ENCODE data around the gene FLOT1. TPM values are rescaled to one million over a fixed set of nuclear protein-coding genes. Genes with fewer than 3 reads are reported as not detected.

Gene FLOT1
- polyA plus RNA-seq, 1 donor = 94.5 TPM

Other genes with a start within 250 kb of the FLOT1 start
- gene GNL1, start 186.2 kb downstream of the FLOT1 start, polyA plus RNA-seq = 54.9 TPM
- gene PRR3, start 185.4 kb downstream of the FLOT1 start, polyA plus RNA-seq = 18.5 TPM
- 80.3 TPM for gene ABCF1, start 171.2 kb downstream of the FLOT1 start, polyA plus RNA-seq
- 43.6 TPM for gene PPP1R10, start 125.4 kb downstream of the FLOT1 start, polyA plus RNA-seq
- gene MRPS18B, start 124.8 kb downstream of the FLOT1 start, polyA plus RNA-seq = 46.8 TPM
- 36.6 TPM for gene ATAT1, start 115.8 kb downstream of the FLOT1 start, polyA plus RNA-seq
- gene C6orf136, start 95.6 kb downstream of the FLOT1 start, polyA plus RNA-seq = 34.7 TPM
- 48.5 TPM for gene DHX16, start 69.7 kb downstream of the FLOT1 start, polyA plus RNA-seq
- gene PPP1R18, start 56.0 kb downstream of the FLOT1 start, polyA plus RNA-seq = 23.0 TPM
- gene NRM, start 51.7 kb downstream of the FLOT1 start, polyA plus RNA-seq = 16.5 TPM
- 22.5 TPM for gene MDC1, start 25.4 kb downstream of the FLOT1 start, polyA plus RNA-seq
- 512 TPM for gene TUBB, start 22.3 kb downstream of the FLOT1 start, polyA plus RNA-seq
- 24.7 TPM for gene IER3, start 1.9 kb upstream of the FLOT1 start, polyA plus RNA-seq
- gene DDR1, start 141.8 kb upstream of the FLOT1 start, polyA plus RNA-seq = 150 TPM
- 24.4 TPM for gene GTF2H4, start 165.5 kb upstream of the FLOT1 start, polyA plus RNA-seq
- 43.5 TPM for gene VARS2, start 171.6 kb upstream of the FLOT1 start, polyA plus RNA-seq
- gene SFTA2, start 189.5 kb upstream of the FLOT1 start, polyA plus RNA-seq = 0.70 TPM
- 0.04 TPM for gene MUCL3, start 198.3 kb upstream of the FLOT1 start, polyA plus RNA-seq
- gene MUC21, start 241.0 kb upstream of the FLOT1 start, polyA plus RNA-seq = not detected